Activated CD4-positive, alpha-beta memory T cell treated with anti-CD3 and anti-CD28 coated beads for 36 hours (primary cell): ENCODE results near the gene SNED1. TPM values are rescaled to one million over a fixed set of nuclear protein-coding genes. Genes with fewer than 3 reads are reported as not detected.

Source experiments
- CTCF ChIA-PET: fragments of 350-600 bp; sonication (Branson Sonifier 250); formaldehyde crosslinking; loops from one replicate; lab custom pipeline; 2021; ENCODE audit warnings: antibody characterized with exemption, inconsistent platforms; lab: Charles Lee
- POLR2A ChIA-PET: fragments of 350-600 bp; sonication (Branson Sonifier 250); formaldehyde crosslinking; loops from one replicate; lab custom pipeline; 2021; ENCODE audit warnings: antibody characterized with exemption; lab: Charles Lee
- DNase-seq: peaks from one replicate; pipeline ENCODE4 v3.0.0-alpha.2; 2020
- H3K27ac Mint-ChIP-seq: one replicate; pipeline ENCODE4 v1.8.0; 2021; ENCODE audit warnings: mixed read lengths
- H3K27me3 Mint-ChIP-seq: one replicate; pipeline ENCODE4 v1.8.0; 2021; ENCODE audit warnings: mixed read lengths
- H3K36me3 Mint-ChIP-seq: one replicate; pipeline ENCODE4 v1.8.0; 2021; ENCODE audit warnings: mixed read lengths
- H3K4me1 Mint-ChIP-seq: one replicate; pipeline ENCODE4 v1.8.0; 2021; ENCODE audit warnings: low read depth, mixed read lengths
- H3K4me3 Mint-ChIP-seq: one replicate; pipeline ENCODE4 v1.8.0; 2021; ENCODE audit warnings: mild to moderate bottlenecking, mixed read lengths
- H3K9me3 Mint-ChIP-seq: one replicate; pipeline ENCODE4 v1.8.0; 2021; ENCODE audit warnings: mixed read lengths
- intact Hi-C: fragments of 100-400 bp; cut with micrococcal nuclease; formaldehyde crosslinking; loops from one replicate; pipeline ENCODE4 v1.15.1; 2023
- total RNA-seq, 2 experiments: library from RNA; stranded (reverse); gene quantifications; one replicate each; pipeline ENCODE4 v1.2.3, GENCODE V29; 2021

Gene SNED1
- total RNA-seq, 2 experiments from 2014 or later, result 2.6 to 3.8 TPM

DNA sequence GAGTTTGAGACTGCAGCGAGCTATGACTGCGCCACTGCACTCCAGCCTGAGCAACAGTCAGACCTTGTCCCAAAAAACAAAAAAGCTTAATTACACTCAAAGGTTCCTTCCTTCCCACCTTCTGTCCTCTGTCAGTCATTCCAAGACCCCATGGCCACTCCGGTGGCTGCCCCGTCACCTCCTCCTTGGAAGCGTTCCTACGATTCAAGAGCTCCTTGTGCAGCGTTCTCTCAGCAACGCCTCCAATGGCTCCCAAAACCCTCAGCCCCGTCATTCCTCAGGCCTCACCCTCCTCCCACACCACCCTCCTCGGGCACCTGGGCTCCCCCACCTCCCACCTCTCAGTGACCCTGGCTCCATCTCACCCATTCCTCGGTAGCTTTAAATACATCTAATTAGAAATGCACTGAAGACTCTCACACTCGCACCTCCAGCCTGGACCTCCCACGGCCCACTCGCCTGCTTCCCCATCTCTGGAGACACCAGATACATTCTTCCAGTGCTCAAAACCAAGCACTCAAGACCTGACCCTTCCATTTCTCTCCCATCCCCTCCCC is 142.9 kb downstream of the SNED1 start:
- Mint-ChIP-seq H3K27me3 (no peaks in the 10 kb centered on the region), H3K4me3 (no peak overlapping the region), H3K9me3 (no peaks in the 10 kb centered on the region), H3K27ac (no peak overlapping the region), H3K4me1 (peaks cover 2% of the 10 kb centered on the region), H3K36me3 (peaks cover 33% of the 10 kb centered on the region)
- no peak for DNase-seq
- CTCF ChIA-PET, result no interaction called here
- POLR2A ChIA-PET, result no interaction called here
- intact Hi-C loops, result no loop called here

- no peak overlapping the region for H3K27ac Mint-ChIP-seq
- POLR2A ChIA-PET, result no interaction called here
- intact Hi-C loops, result no loop called here
- no peak overlapping the region for H3K4me3 Mint-ChIP-seq
- H3K9me3 Mint-ChIP-seq, result no peaks in the 10 kb centered on the region
- CTCF ChIA-PET, result no interaction called here
- peaks cover 9% of the 10 kb centered on the region for H3K4me1 Mint-ChIP-seq
- DNase-seq, result no peak
- H3K27me3 Mint-ChIP-seq, result no peaks in the 10 kb centered on the region
- peaks cover 28% of the 10 kb centered on the region for H3K36me3 Mint-ChIP-seq
Observed at GRCh38 chr2:241142063-241142462, 143.6 kb downstream of the SNED1 start.

GRCh38 chr2:241142593-241142992 is 144.2 kb downstream of the SNED1 start:
- no peak for DNase-seq
- Mint-ChIP-seq H3K27ac (no peak overlapping the region), H3K36me3 (peaks cover 28% of the 10 kb centered on the region), H3K4me1 (peaks cover 11% of the 10 kb centered on the region), H3K9me3 (no peaks in the 10 kb centered on the region), H3K4me3 (no peak overlapping the region), H3K27me3 (no peaks in the 10 kb centered on the region)
- ChIA-PET POLR2A (no interaction called here), CTCF (no interaction called here)
- intact Hi-C loops, result no loop called here

Other genes with a start within 250 kb of the SNED1 start
- gene KIF1A, start 178.4 kb upstream of the SNED1 start, total RNA-seq, result 1 to 10 TPM; 3.3 to 3.8 TPM
- gene AGXT, start 129.8 kb upstream of the SNED1 start, total RNA-seq, result not detected
- gene MAB21L4, start 102.5 kb upstream of the SNED1 start, total RNA-seq, result not detected
- gene CROCC2, start 92.3 kb upstream of the SNED1 start, total RNA-seq, result not detected
- 10 to 100 TPM; 43.9 to 46.0 TPM for gene MTERF4, start 103.7 kb downstream of the SNED1 start, total RNA-seq
- gene PASK, start 150.9 kb downstream of the SNED1 start, total RNA-seq, result 100 to 1,000 TPM in 1 of 2 experiments, 10 to 100 TPM in 1; 86.1 to 100 TPM
- 100 to 1,000 TPM; 123 to 132 TPM for gene PPP1R7, start 151.8 kb downstream of the SNED1 start, total RNA-seq
- gene ANO7, start 190.1 kb downstream of the SNED1 start, total RNA-seq, result 1 to 10 TPM; 1.4 to 2.1 TPM